A673 (cell line): ENCODE data around the gene RGL3. TPM values are rescaled to one million over a fixed set of nuclear protein-coding genes. Genes with fewer than 3 reads are reported as not detected.

ENCODE experiments used
- BruUV-seq: library from RNA; stranded (reverse); fragments of 400-500 nt; replicated peaks from 2 replicates; lab custom pipeline; 2021; lab: Mats Ljungman, UMichigan
- CTCF ChIA-PET: fragments of 300-600 bp; sonication (Branson Sonifier 250); formaldehyde crosslinking; loops from one replicate; lab custom pipeline; 2022; ENCODE audit warnings: antibody characterized with exemption; lab: Charles Lee
- POLR2A ChIA-PET: fragments of 300-600 bp; sonication (Branson Sonifier 250); formaldehyde crosslinking; loops from one replicate; lab custom pipeline; 2022; ENCODE audit warnings: antibody characterized with exemption; ENCODE audit not compliant: low non-redundant PET; lab: Charles Lee
- DNase-seq: peaks from one replicate; pipeline ENCODE4 v3.0.0-alpha.2; 2015; ENCODE audit warnings: low spot score
- H3K27ac ChIP-seq: fragments of 200-600 bp; sonication (generic); 2 replicates; pipeline ENCODE4 v1.5.1; 2016; ENCODE audit warnings: mixed run types, low read depth, mild to moderate bottlenecking, mixed read lengths, antibody characterized with exemption, low read length; ENCODE audit not compliant: poor library complexity, severe bottlenecking
- H3K27me3 ChIP-seq: fragments of 200-600 bp; sonication (generic); replicated peaks from 2 replicates; pipeline ENCODE4 v1.6.1; 2017; ENCODE audit warnings: mixed run types, low read depth, mild to moderate bottlenecking, mixed read lengths, antibody characterized with exemption, low read length; ENCODE audit not compliant: insufficient read depth, poor library complexity
- H3K36me3 ChIP-seq: fragments of 200-600 bp; sonication (generic); 2 replicates; pipeline ENCODE4 v1.6.1; 2016; ENCODE audit warnings: mixed run types, mild to moderate bottlenecking, mixed read lengths, antibody characterized with exemption, low read length; ENCODE audit not compliant: insufficient read depth, poor library complexity, severe bottlenecking
- H3K4me1 ChIP-seq: fragments of 200-600 bp; sonication (generic); 2 replicates; pipeline ENCODE4 v1.6.1; 2017; ENCODE audit warnings: mixed run types, mild to moderate bottlenecking, mixed read lengths, antibody characterized with exemption, low read length; ENCODE audit not compliant: insufficient read depth, poor library complexity, severe bottlenecking
- H3K4me3 ChIP-seq: fragments of 200-600 bp; sonication (generic); 2 replicates; pipeline ENCODE4 v1.5.1; 2016; ENCODE audit warnings: low read depth, mixed run types, mild to moderate bottlenecking, mixed read lengths, low read length; ENCODE audit not compliant: poor library complexity, severe bottlenecking
- H3K9me3 ChIP-seq: fragments of 200-600 bp; sonication (generic); 2 replicates; pipeline ENCODE4 v1.6.1; 2016; ENCODE audit warnings: mixed run types, low read depth, mild to moderate bottlenecking, mixed read lengths, antibody characterized with exemption, low read length; ENCODE audit not compliant: poor library complexity, severe bottlenecking
- CTCF ChIP-seq: fragments of 300-800, 200-600 bp; sonication (generic); conservative IDR thresholded peaks from 2 replicates; pipeline ENCODE4 v1.5.1; 2017; ENCODE audit warnings: low read depth, mild to moderate bottlenecking, antibody characterized with exemption, low read length, moderate library complexity, mixed read lengths
- EZH2 ChIP-seq: fragments of 200-600 bp; sonication (generic); IDR thresholded peaks from 2 replicates; pipeline ENCODE4 v1.6.1; 2017; ENCODE audit warnings: borderline replicate concordance, low read depth, mild to moderate bottlenecking, mixed read lengths, antibody characterized with exemption, low read length; ENCODE audit not compliant: poor library complexity, severe bottlenecking
- intact Hi-C: fragments of 100-400 bp; cut with micrococcal nuclease; formaldehyde crosslinking; loops from one replicate; pipeline ENCODE4 v1.10.0; 2022; ENCODE audit not compliant: unreplicated experiment
- total RNA-seq: library from RNA; stranded (reverse); gene quantifications from 2 replicates; pipeline ENCODE4 v1.2.3, GENCODE V29; 2021

Gene RGL3
- total RNA-seq, 1 experiment from 2014 or later, result not detected

GRCh38 chr19:11445141-11445540 is 26.0 kb upstream of the RGL3 start:
- no peaks in the 10 kb centered on the region for H3K4me1 ChIP-seq
- peaks cover 60% of the 10 kb centered on the region for H3K36me3 ChIP-seq
- POLR2A ChIA-PET, result no interaction called here
- no peak for DNase-seq
- no peaks in the 10 kb centered on the region for H3K9me3 ChIP-seq
- CTCF ChIA-PET, result no interaction called here
- H3K4me3 ChIP-seq, result no peak overlapping the region
- H3K27ac ChIP-seq, result no peak overlapping the region
- intact Hi-C loops, result loop anchor here (10.0 kb wide), 1 partner anchor 150 kb away; the partner anchor contains the start of gene TSPAN16
- H3K27me3 ChIP-seq, result no peaks in the 10 kb centered on the region
- no TSS peak for BruUV-seq
- TF ChIP-seq EZH2 (no peak), CTCF (no peak)

- intact Hi-C loops, result loop anchor here (10.0 kb wide), 1 partner anchor 149 kb away; the partner anchor contains the start of gene TSPAN16
- no peaks in the 10 kb centered on the region for H3K9me3 ChIP-seq
- BruUV-seq, result no TSS peak
- TF ChIP-seq CTCF, result no peak
- no peak for TF ChIP-seq EZH2
- DNase-seq, result no peak
- ChIA-PET POLR2A (no interaction called here), CTCF (no interaction called here)
- H3K27me3 ChIP-seq, result no peaks in the 10 kb centered on the region
- no peaks in the 10 kb centered on the region for H3K4me1 ChIP-seq
- H3K4me3 ChIP-seq, result no peak overlapping the region
- H3K27ac ChIP-seq, result no peak overlapping the region
- peaks cover 64% of the 10 kb centered on the region for H3K36me3 ChIP-seq
Observed at GRCh38 chr19:11444059-11444458, 24.9 kb upstream of the RGL3 start.

GRCh38 chr19:11437955-11438354 is 18.8 kb upstream of the RGL3 start:
- Histone ChIP-seq H3K9me3 (no peaks in the 10 kb centered on the region), H3K27me3 (no peaks in the 10 kb centered on the region), H3K27ac (no peak overlapping the region), H3K36me3 (peaks cover 51% of the 10 kb centered on the region), H3K4me3 (no peak overlapping the region), H3K4me1 (peaks cover 13% of the 10 kb centered on the region)
- ChIA-PET POLR2A (no interaction called here), CTCF (interaction anchor here (0.7 kb wide), 1 partner anchor 57 kb away, joined by 3 read pairs; no protein-coding TSS in a partner anchor)
- no TSS peak for BruUV-seq
- no peak for TF ChIP-seq EZH2
- TF ChIP-seq CTCF, result no peak
- intact Hi-C loops, result loop anchor here (5.0 kb wide), 1 partner anchor 56 kb away; the partner anchor contains the start of gene EPOR
- DNase-seq, result no peak
